DND-41 (cell line): Measurements from ENCODE around the gene RNF212.

ENCODE experiments used
- ATAC-seq: fragments of 200-7000 bp; cut with Tn5 transposase; 3 replicates; pipeline ENCODE4 v1.9.1; 2021; ENCODE audit warnings: low read depth; ENCODE audit not compliant: insufficient read depth
- DNase-seq: peaks from one replicate; pipeline ENCODE4 v3.0.0-alpha.2; 2020
- H2AFZ ChIP-seq: 2 replicates; pipeline ENCODE4 v1.6.0; 2012; ENCODE audit warnings: low read depth, low read length
- H3K27ac ChIP-seq: 2 replicates; pipeline ENCODE4 v1.5.1; 2012; ENCODE audit warnings: low read length, inconsistent platforms
- H3K27me3 ChIP-seq: fragments of 200-600 bp; sonication (generic); 2 replicates; pipeline ENCODE4 v1.6.0; 2012; ENCODE audit warnings: low read length, mild to moderate bottlenecking, inconsistent platforms; ENCODE audit not compliant: insufficient read depth, poor library complexity
- H3K36me3 ChIP-seq: 2 replicates; pipeline ENCODE4 v1.5.1; 2012; ENCODE audit warnings: low read length, inconsistent platforms; ENCODE audit not compliant: insufficient read depth
- H3K4me1 ChIP-seq: 2 replicates; pipeline ENCODE4 v1.5.1; 2012; ENCODE audit warnings: mild to moderate bottlenecking, low read length; ENCODE audit not compliant: insufficient read depth
- H3K4me2 ChIP-seq: 2 replicates; pipeline ENCODE4 v1.6.0; 2012; ENCODE audit warnings: mild to moderate bottlenecking, moderate library complexity, low read length, inconsistent platforms; ENCODE audit not compliant: insufficient read depth
- H3K4me3 ChIP-seq, 2 experiments: fragments of 200-600 bp in 1 of 2; shearing (Covaris generic) in 1 of 2; 2 replicates each; pipeline ENCODE4 v1.5.1; 2012 to 2016; ENCODE audit warnings: inconsistent platforms in 2 of 2, low read length in 2 of 2, mild to moderate bottlenecking in 2 of 2, low read depth in 1 of 2, moderate library complexity in 1 of 2
- H3K79me2 ChIP-seq: 2 replicates; pipeline ENCODE4 v1.6.0; 2012; ENCODE audit warnings: low read length, inconsistent platforms; ENCODE audit not compliant: insufficient read depth
- H3K9ac ChIP-seq: 2 replicates; pipeline ENCODE4 v1.6.0; 2012; ENCODE audit warnings: low read depth, mild to moderate bottlenecking, inconsistent platforms, low read length, moderate library complexity
- H3K9me3 ChIP-seq: 2 replicates; pipeline ENCODE4 v1.5.1; 2012; ENCODE audit warnings: low read length, moderate library complexity, mild to moderate bottlenecking, inconsistent platforms; ENCODE audit not compliant: insufficient read depth, severe bottlenecking
- H4K20me1 ChIP-seq: 2 replicates; pipeline ENCODE4 v1.6.0; 2012; ENCODE audit warnings: low read length; ENCODE audit not compliant: insufficient read depth
- CTCF ChIP-seq: IDR thresholded peaks from 2 replicates; pipeline ENCODE4 v1.5.1; 2012; ENCODE audit warnings: borderline replicate concordance, low read length, moderate library complexity, mild to moderate bottlenecking; ENCODE audit not compliant: poor library complexity, severe bottlenecking; ENCODE audit errors: extremely low read depth
- EZH2 ChIP-seq: IDR thresholded peaks from 3 replicates; pipeline ENCODE4 v1.6.1; 2012; ENCODE audit warnings: borderline replicate concordance, low read depth, mild to moderate bottlenecking, moderate library complexity, low read length, inconsistent platforms; ENCODE audit not compliant: severe bottlenecking

Gene RNF212

GRCh38 chr4:1086011-1086410 lies 27.4 kb downstream of the RNF212 start:
- DNase-seq (no peak), ATAC-seq (no peak)
- Histone ChIP-seq H3K36me3 (no peaks in the 10 kb centered on the region), H3K4me1 (no peaks in the 10 kb centered on the region), H3K9me3 (peaks cover 7% of the 10 kb centered on the region), H3K27ac (no peak overlapping the region), H4K20me1 (no peaks in the 10 kb centered on the region), H2AFZ (no peak overlapping the region), H3K4me3 (no peak overlapping the region), H3K27me3 (no peaks in the 10 kb centered on the region), H3K9ac (no peak overlapping the region), H3K79me2 (no peaks in the 10 kb centered on the region), H3K4me2 (no peak overlapping the region)
- TF ChIP-seq CTCF (no peak), EZH2 (no peak)

DNA sequence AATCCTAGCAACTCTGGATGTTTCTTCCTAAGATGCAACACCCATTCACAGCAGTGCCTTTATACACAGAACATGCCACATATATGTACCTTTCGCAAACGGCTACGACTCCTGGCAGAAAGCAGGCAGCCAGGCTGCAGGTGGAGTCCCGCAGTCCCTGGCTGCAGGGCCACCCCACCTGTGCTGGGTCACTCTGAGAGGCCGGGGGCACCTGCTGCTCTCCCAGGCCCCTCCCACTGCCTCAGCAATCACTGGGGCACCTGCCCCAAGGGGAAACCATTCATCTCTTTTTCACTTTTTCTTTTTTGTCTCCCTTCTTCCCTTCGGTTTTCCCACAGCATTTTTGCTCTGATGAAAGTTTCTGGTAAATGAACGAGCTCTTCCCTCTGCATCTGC lies 28.0 kb downstream of the RNF212 start:
- Histone ChIP-seq H3K9me3 (peaks cover 7% of the 10 kb centered on the region), H3K4me1 (no peaks in the 10 kb centered on the region), H3K9ac (no peak overlapping the region), H4K20me1 (no peaks in the 10 kb centered on the region), H2AFZ (no peak overlapping the region), H3K27me3 (no peaks in the 10 kb centered on the region), H3K4me2 (no peak overlapping the region), H3K79me2 (no peaks in the 10 kb centered on the region), H3K4me3 (no peak overlapping the region), H3K27ac (no peak overlapping the region), H3K36me3 (no peaks in the 10 kb centered on the region)
- no peak for TF ChIP-seq CTCF
- no peak for TF ChIP-seq EZH2
- no peak for DNase-seq
- ATAC-seq = no peak

GRCh38 chr4:1084796-1085403 lies 28.5 kb downstream of the RNF212 start:
- TF ChIP-seq EZH2 = no peak
- no peak for TF ChIP-seq CTCF
- no peak overlapping the region for H3K27ac ChIP-seq
- no peak for ATAC-seq
- H3K4me1 ChIP-seq = no peaks in the 10 kb centered on the region
- H3K9me3 ChIP-seq = peaks cover 7% of the 10 kb centered on the region
- no peaks in the 10 kb centered on the region for H3K27me3 ChIP-seq
- no peak overlapping the region for H3K4me2 ChIP-seq
- no peaks in the 10 kb centered on the region for H3K36me3 ChIP-seq
- H4K20me1 ChIP-seq = no peaks in the 10 kb centered on the region
- no peak overlapping the region for H3K9ac ChIP-seq
- H3K79me2 ChIP-seq = no peaks in the 10 kb centered on the region
- DNase-seq = no peak
- no peak overlapping the region for H2AFZ ChIP-seq
- H3K4me3 ChIP-seq = no peak overlapping the region
